ENCODE data around the gene TPSD1. TPM values are rescaled to one million over a fixed set of nuclear protein-coding genes. Genes with fewer than 3 reads are reported as not detected.
A peak's percentile ranks its signal among the peaks of the same experiment; 100 is the strongest.

Gene TPSD1
- total and polyA plus RNA-seq, 9 of the 15 experiments (the other 6 are each of a cell fraction or from before 2014, with no cell fraction given) = not detected

GRCh38 chr16:1308036-1308976 lies 52.4 kb downstream of the TPSD1 start (continued):
- TF ChIP-seq MITF (IDR thresholded peaks at IDR 0.05) (no peak), KLF10 (CRISPR knock-in tag; IDR thresholded peaks at IDR 0.05) (no peak), ZNF57 (CRISPR knock-in tag; IDR thresholded peaks at IDR 0.05) (no peak), SREBF1 (IDR thresholded peaks at IDR 0.05; ENCODE audit: borderline replicate concordance, low read depth, low read length) (no peak), GTF2B (IDR thresholded peaks at IDR 0.05; ENCODE audit: extremely low read depth, insufficient read length) (no peak), NFRKB (IDR thresholded peaks at IDR 0.05; ENCODE audit: low read depth) (peak; percentile 96), DMBX1 (CRISPR knock-in tag; IDR thresholded peaks at IDR 0.05; ENCODE audit: borderline replicate concordance) (no peak), ZNF133 (CRISPR knock-in tag; IDR thresholded peaks at IDR 0.05) (no peak), RBM22 (IDR thresholded peaks at IDR 0.05; ENCODE audit: low read depth, low read length, poor library complexity, severe bottlenecking) (no peak), PCBP1 (IDR thresholded peaks at IDR 0.05; ENCODE audit: low read depth, low read length, poor library complexity, severe bottlenecking) (peak; percentile 43), MBD1 (CRISPR knock-in tag; IDR thresholded peaks at IDR 0.05) (no peak), CHD4 (IDR thresholded peaks at IDR 0.05; ENCODE audit: insufficient read depth, insufficient replicate concordance, low read depth, low read length, poor library complexity, severe bottlenecking) (peak; percentile 84), PRDM10 (IDR thresholded peaks at IDR 0.05; ENCODE audit: partially characterized antibody) (no peak), ELF2 (CRISPR knock-in tag; IDR thresholded peaks at IDR 0.05) (no peak), CCNT2 (IDR thresholded peaks at IDR 0.05; ENCODE audit: borderline replicate concordance, extremely low read depth, insufficient read length, low read depth, low read length) (peak; percentile 82), KAT7 (CRISPR knock-in tag; IDR thresholded peaks at IDR 0.05; ENCODE audit: borderline replicate concordance) (no peak), RFX1 (IDR thresholded peaks at IDR 0.05) (no peak), PHB2 (IDR thresholded peaks at IDR 0.05; ENCODE audit: low read depth) (peak; percentile 16; the same call in 1 of the 2 replicates), U2AF2 (optimal IDR thresholded peaks at IDR 0.05; ENCODE audit: low read depth, low read length) (no peak)
